C4-2B (cell line): Measurements from ENCODE around the gene MARK2.

Experiments used
- ZFX ChIP-seq: fragments of 450-650 bp; IDR thresholded peaks from 2 replicates; pipeline ENCODE4 v1.6.1; 2017
- TF ChIP-seq, protein P1 (sequence below): fragments of 450-650 bp; conservative IDR thresholded peaks from 2 replicates; pipeline ENCODE4 v1.5.1; 2017; ENCODE audit warnings: mild to moderate bottlenecking

DNA sequence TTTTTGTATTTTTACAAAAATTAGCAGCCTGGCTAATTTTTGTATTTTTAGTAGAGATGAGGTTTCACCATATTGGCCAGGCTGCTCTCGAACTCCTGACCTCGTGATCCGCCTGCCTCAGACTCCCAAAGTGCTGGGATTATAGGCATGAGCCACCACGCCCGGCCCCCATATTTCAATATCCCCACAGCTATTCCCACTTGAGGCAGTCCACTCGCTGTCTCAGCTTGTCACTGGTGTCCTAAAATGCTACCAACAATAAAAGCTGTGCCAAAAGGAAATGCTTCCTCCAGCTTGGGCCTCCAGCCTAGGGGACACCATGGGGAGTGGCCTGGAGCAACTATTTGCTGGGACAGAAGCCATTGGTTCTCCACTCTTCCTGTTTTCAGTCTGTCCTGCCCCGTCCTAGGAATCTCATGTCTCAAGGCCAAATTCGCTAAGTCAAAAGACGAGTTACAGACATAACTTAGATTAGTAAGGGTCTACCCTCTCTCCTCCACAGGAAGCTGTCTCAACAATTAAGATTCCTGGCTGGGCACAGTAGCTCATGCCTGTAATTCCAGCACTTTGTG lies 33.0 kb upstream of the MARK2 start:
- TF ChIP-seq, protein P1, sequence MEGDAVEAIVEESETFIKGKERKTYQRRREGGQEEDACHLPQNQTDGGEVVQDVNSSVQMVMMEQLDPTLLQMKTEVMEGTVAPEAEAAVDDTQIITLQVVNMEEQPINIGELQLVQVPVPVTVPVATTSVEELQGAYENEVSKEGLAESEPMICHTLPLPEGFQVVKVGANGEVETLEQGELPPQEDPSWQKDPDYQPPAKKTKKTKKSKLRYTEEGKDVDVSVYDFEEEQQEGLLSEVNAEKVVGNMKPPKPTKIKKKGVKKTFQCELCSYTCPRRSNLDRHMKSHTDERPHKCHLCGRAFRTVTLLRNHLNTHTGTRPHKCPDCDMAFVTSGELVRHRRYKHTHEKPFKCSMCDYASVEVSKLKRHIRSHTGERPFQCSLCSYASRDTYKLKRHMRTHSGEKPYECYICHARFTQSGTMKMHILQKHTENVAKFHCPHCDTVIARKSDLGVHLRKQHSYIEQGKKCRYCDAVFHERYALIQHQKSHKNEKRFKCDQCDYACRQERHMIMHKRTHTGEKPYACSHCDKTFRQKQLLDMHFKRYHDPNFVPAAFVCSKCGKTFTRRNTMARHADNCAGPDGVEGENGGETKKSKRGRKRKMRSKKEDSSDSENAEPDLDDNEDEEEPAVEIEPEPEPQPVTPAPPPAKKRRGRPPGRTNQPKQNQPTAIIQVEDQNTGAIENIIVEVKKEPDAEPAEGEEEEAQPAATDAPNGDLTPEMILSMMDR = no peak
- no peak for TF ChIP-seq ZFX
